Activated B cell treated with CpG ODN at 0.5 μM for 24 hours (primary cell): Measurements from ENCODE around the gene SNAI1. TPM values are rescaled to one million over a fixed set of nuclear protein-coding genes. Genes with fewer than 3 reads are reported as not detected.

Experiments used
- ATAC-seq: fragments of 200-7000 bp; cut with Tn5 transposase; one replicate; pipeline ENCODE4 v1.10.0; 2021; ENCODE audit warnings: low read depth, mild to moderate bottlenecking, moderate library complexity
- CTCF ChIA-PET: fragments of 350-600 bp; sonication (Branson Sonifier 250); formaldehyde crosslinking; loops from one replicate; lab custom pipeline; 2021; ENCODE audit warnings: antibody characterized with exemption; lab: Charles Lee
- POLR2A ChIA-PET: fragments of 350-600 bp; sonication (Branson Sonifier 250); formaldehyde crosslinking; loops from one replicate; lab custom pipeline; 2021; ENCODE audit warnings: antibody characterized with exemption; lab: Charles Lee
- DNase-seq: peaks from one replicate; pipeline ENCODE4 v3.0.0; 2022
- H3K27ac Mint-ChIP-seq: one replicate; pipeline ENCODE4 v1.8.0; 2020; ENCODE audit warnings: mixed read lengths
- H3K27me3 Mint-ChIP-seq: one replicate; pipeline ENCODE4 v1.8.0; 2021; ENCODE audit warnings: mixed read lengths
- H3K36me3 Mint-ChIP-seq: one replicate; pipeline ENCODE4 v1.8.0; 2021; ENCODE audit warnings: low read depth, mixed read lengths
- H3K4me1 Mint-ChIP-seq: one replicate; pipeline ENCODE4 v1.8.0; 2021; ENCODE audit warnings: mixed read lengths
- H3K4me3 Mint-ChIP-seq: one replicate; pipeline ENCODE4 v1.8.0; 2020; ENCODE audit warnings: mild to moderate bottlenecking, mixed read lengths
- H3K9me3 Mint-ChIP-seq: one replicate; pipeline ENCODE4 v1.8.0; 2020; ENCODE audit warnings: mixed read lengths
- intact Hi-C: fragments of 100-400 bp; cut with micrococcal nuclease; formaldehyde crosslinking; loops from one replicate; pipeline ENCODE4 v1.15.1; 2024
- total RNA-seq: library from RNA; stranded (reverse); gene quantifications from 2 replicates; pipeline ENCODE4 v1.2.3, GENCODE V29; 2022
- TF ChIP-seq, protein P1 (sequence below): fragments of 200-600 bp; IDR thresholded peaks from one replicate; pipeline ENCODE4 v1.8.0; 2022; ENCODE audit warnings: antibody characterized with exemption, mild to moderate bottlenecking

SNAI1 gene
- total RNA-seq, 1 donor from 2014 or later, result 0.67 TPM

GRCh38 chr20:49984426-49985153 lies 1.8 kb downstream of the SNAI1 start:
- H3K27ac Mint-ChIP-seq, result no peak overlapping the region
- no peak overlapping the region for H3K4me3 Mint-ChIP-seq
- intact Hi-C loops, result no loop called here
- POLR2A ChIA-PET, result no interaction called here
- TF ChIP-seq, protein P1, sequence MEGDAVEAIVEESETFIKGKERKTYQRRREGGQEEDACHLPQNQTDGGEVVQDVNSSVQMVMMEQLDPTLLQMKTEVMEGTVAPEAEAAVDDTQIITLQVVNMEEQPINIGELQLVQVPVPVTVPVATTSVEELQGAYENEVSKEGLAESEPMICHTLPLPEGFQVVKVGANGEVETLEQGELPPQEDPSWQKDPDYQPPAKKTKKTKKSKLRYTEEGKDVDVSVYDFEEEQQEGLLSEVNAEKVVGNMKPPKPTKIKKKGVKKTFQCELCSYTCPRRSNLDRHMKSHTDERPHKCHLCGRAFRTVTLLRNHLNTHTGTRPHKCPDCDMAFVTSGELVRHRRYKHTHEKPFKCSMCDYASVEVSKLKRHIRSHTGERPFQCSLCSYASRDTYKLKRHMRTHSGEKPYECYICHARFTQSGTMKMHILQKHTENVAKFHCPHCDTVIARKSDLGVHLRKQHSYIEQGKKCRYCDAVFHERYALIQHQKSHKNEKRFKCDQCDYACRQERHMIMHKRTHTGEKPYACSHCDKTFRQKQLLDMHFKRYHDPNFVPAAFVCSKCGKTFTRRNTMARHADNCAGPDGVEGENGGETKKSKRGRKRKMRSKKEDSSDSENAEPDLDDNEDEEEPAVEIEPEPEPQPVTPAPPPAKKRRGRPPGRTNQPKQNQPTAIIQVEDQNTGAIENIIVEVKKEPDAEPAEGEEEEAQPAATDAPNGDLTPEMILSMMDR, result no peak
- no peaks in the 10 kb centered on the region for H3K9me3 Mint-ChIP-seq
- H3K36me3 Mint-ChIP-seq, result no peaks in the 10 kb centered on the region
- peaks cover 22% of the 10 kb centered on the region for H3K4me1 Mint-ChIP-seq
- DNase-seq, result no peak
- ATAC-seq, result no peak
- CTCF ChIA-PET, result interaction anchor here (0.7 to 12.6 kb wide), 2 partner anchors 86 to 99 kb away, joined by 4 to 346 read pairs; no protein-coding TSS in a partner anchor
- H3K27me3 Mint-ChIP-seq, result no peaks in the 10 kb centered on the region

DNA sequence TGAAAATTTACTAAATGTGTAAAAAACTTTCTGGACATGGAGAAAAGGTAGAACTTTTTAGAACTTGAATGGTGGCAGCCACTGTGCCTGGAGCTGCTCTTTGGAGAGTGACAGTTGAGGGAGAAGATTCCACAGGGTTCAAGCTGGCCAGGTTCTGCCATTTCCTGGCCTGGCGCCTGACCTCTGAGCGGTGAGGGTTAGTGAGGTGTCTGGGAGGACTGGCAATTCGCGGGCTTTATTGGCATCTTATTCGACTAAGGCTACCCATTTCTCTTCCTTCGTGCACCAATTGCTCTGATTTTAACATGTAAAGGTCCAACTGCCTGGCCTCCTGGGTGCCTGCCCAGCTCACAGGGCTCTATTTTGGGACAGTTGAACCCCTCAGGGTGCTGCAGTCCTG lies 2.4 kb downstream of the SNAI1 start:
- DNase-seq, result no peak
- Mint-ChIP-seq H3K27me3 (no peaks in the 10 kb centered on the region), H3K27ac (no peak overlapping the region), H3K36me3 (no peaks in the 10 kb centered on the region), H3K9me3 (no peaks in the 10 kb centered on the region), H3K4me3 (no peak overlapping the region), H3K4me1 (peaks cover 20% of the 10 kb centered on the region)
- intact Hi-C loops, result no loop called here
- TF ChIP-seq, protein P1, result no peak
- ChIA-PET POLR2A (no interaction called here), CTCF (no interaction called here)
- no peak for ATAC-seq

DNA sequence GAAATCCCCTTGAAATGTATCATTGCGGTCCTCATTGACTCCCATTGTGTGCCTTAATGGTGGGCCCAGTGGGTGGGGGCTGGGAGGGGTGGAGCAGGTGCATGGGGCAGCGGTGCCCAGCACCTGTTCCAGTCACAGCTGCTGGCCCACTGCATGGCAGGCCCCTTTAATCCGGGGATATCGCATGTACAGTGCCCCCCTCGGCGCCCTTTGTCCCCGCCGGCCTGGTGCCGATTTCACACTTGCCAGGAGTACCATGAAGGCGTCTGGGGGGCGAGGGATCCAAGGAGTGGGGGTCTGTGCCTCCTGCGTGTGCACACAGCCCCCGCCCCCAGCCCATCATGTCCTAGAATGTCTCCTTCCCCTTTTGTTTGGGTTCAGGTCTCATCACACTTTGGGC lies 2.8 kb downstream of the SNAI1 start:
- Mint-ChIP-seq H3K27ac (no peak overlapping the region), H3K36me3 (no peaks in the 10 kb centered on the region)

DNA sequence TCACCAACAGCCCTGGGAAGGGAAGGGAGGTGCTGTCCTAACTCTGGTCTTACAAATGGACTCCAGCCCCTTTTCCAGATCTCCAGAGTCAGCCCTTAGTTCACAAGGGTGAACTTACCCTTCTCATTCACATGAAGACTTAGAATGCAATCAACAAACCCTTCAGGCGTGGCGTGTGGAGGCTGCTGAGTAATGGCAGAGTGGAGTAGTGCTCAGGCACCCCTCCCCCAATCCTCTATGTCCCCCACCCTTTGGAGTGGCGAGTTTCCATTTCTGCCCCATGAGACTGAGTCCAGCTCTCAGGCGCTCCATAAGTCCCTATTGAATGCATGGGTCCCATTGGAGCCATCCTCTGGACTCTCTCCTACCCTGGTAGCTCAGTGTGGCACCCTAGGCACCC lies 3.3 kb downstream of the SNAI1 start:
- ChIA-PET POLR2A (no interaction called here), CTCF (interaction anchor here (1.2 kb wide), 1 partner anchor 13 kb away, joined by 4 read pairs; no protein-coding TSS in a partner anchor)
- no peaks in the 10 kb centered on the region for H3K27me3 Mint-ChIP-seq
- H3K4me3 Mint-ChIP-seq, result no peak overlapping the region
- H3K36me3 Mint-ChIP-seq, result no peaks in the 10 kb centered on the region
- DNase-seq (no peak), ATAC-seq (no peak)
- intact Hi-C loops, result no loop called here
- peaks cover 20% of the 10 kb centered on the region for H3K4me1 Mint-ChIP-seq
- no peak overlapping the region for H3K27ac Mint-ChIP-seq
- H3K9me3 Mint-ChIP-seq, result no peaks in the 10 kb centered on the region
- TF ChIP-seq, protein P1, result no peak

More for the DNA sequence above, 2.8 kb downstream of the SNAI1 start:
- H3K4me1 Mint-ChIP-seq, result peaks cover 20% of the 10 kb centered on the region
- H3K4me3 Mint-ChIP-seq, result no peak overlapping the region
- ChIA-PET POLR2A (no interaction called here), CTCF (interaction anchor here (1.2 kb wide), 1 partner anchor 14 kb away, joined by 4 read pairs; no protein-coding TSS in a partner anchor)
- TF ChIP-seq, protein P1, result no peak
- ATAC-seq (no peak), DNase-seq (no peak)
- H3K27me3 Mint-ChIP-seq, result no peaks in the 10 kb centered on the region
- intact Hi-C loops, result no loop called here
- H3K9me3 Mint-ChIP-seq, result no peaks in the 10 kb centered on the region

DNA sequence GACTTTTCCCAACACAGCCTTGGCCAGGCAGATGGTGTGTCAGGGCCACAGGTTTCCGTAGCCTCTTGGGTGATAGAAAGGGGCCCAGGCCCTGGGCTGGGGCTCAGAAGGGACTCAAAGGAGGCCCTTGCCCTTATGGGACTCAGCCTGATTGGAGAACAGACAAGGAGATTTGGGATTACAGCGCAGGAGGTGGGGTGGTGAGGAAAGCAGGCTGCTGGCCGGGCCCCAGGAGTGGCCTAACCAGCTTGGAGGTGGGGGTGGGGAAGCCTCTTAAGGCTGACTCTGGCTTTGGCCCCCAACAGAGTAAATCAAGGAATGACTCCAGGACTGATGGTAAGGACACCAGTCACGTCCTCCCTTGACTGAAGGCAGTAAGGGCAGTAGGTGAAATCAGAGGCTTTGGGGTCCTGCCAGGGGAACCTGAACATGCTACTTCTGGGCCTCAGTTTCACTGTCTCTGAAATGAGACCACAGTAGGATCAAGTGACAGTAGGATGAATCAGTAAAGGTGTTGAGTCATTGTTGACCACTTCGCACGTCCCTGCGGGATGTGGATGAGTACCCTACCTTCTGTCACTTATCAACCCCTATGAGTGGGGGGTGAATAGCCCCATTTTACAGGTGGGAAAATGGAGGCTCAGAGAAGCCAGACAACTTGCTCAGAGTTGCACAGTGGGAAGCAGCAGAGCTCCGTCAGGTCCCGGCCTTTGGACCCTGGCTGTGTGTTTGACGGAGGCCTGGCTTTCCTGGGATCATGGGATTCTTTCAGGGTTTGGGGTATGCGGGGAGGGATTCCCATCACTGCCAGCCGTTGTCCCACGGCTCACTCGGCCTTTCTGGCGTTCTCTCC lies 4.5 kb downstream of the SNAI1 start:
- ATAC-seq (no peak), DNase-seq (no peak)
- Mint-ChIP-seq H3K27ac (no peak overlapping the region), H3K36me3 (no peaks in the 10 kb centered on the region), H3K9me3 (no peaks in the 10 kb centered on the region), H3K4me1 (peaks cover 13% of the 10 kb centered on the region), H3K27me3 (no peaks in the 10 kb centered on the region), H3K4me3 (no peak overlapping the region)
- intact Hi-C loops, result no loop called here
- ChIA-PET CTCF (interaction anchor here (1.2 kb wide), 1 partner anchor 12 kb away, joined by 4 read pairs; no protein-coding TSS in a partner anchor), POLR2A (no interaction called here)
- TF ChIP-seq, protein P1, result no peak
